Hindlimb muscle (tissue), 1 donor: Measurements from ENCODE around the gene DAB2. TPM values are rescaled to one million over a fixed set of nuclear protein-coding genes. Genes with fewer than 3 reads are reported as not detected.
A peak's percentile ranks its signal among the peaks of the same experiment; 100 is the strongest.

Experiments used
- DNase-seq: peaks from one replicate; pipeline ENCODE4 v3.0.0-alpha.2; 2013
- polyA plus RNA-seq: library from polyadenylated mRNA; unstranded; fragments of 120-200 nt; gene quantifications from one replicate; pipeline ENCODE4 v1.2.1, GENCODE V29; 2013; ENCODE audit not compliant: insufficient read length

DAB2 gene
- polyA plus RNA-seq: 110 TPM

GRCh38 chr5:39424736-39425637, at the start of gene DAB2:
TSS of gene DAB2 (minus strand) at chr5:39424980. CDS start at chr5:39394320, 30,660 bp downstream.
- peak; percentile 90 for DNase-seq

GRCh38 chr5:39473156-39473775, 48.5 kb upstream of the DAB2 start:
- no peak for DNase-seq

GRCh38 chr5:39471836-39472508, 47.2 kb upstream of the DAB2 start:
- no peak for DNase-seq

GRCh38 chr5:39470811-39471210, 46.0 kb upstream of the DAB2 start:
- DNase-seq: no peak

GRCh38 chr5:39469777-39470415, 45.1 kb upstream of the DAB2 start:
- no peak for DNase-seq

- no peak for DNase-seq
Observed at GRCh38 chr5:39469176-39469575, 44.4 kb upstream of the DAB2 start.

GRCh38 chr5:39466846-39467245, 42.1 kb upstream of the DAB2 start:
- no peak for DNase-seq

GRCh38 chr5:39465843-39466242, 41.1 kb upstream of the DAB2 start:
- no peak for DNase-seq

GRCh38 chr5:39465097-39465496, 40.3 kb upstream of the DAB2 start:
- no peak for DNase-seq

- no peak for DNase-seq
Observed at GRCh38 chr5:39464088-39464487, 39.3 kb upstream of the DAB2 start.

GRCh38 chr5:39462211-39462610, 37.4 kb upstream of the DAB2 start:
- DNase-seq: no peak

GRCh38 chr5:39461007-39461682, 36.4 kb upstream of the DAB2 start:
- no peak for DNase-seq

- no peak for DNase-seq
Observed at GRCh38 chr5:39459907-39460306, 35.1 kb upstream of the DAB2 start.

- no peak for DNase-seq
Observed at GRCh38 chr5:39459071-39459470, 34.3 kb upstream of the DAB2 start.

- no peak for DNase-seq
Observed at GRCh38 chr5:39455645-39456044, 30.9 kb upstream of the DAB2 start.

- DNase-seq: no peak
Observed at GRCh38 chr5:39453606-39454005, 28.8 kb upstream of the DAB2 start.

GRCh38 chr5:39452846-39453245, 28.1 kb upstream of the DAB2 start:
- no peak for DNase-seq

- DNase-seq: peak; percentile 40
Observed at GRCh38 chr5:39451276-39451941, 26.6 kb upstream of the DAB2 start.

GRCh38 chr5:39450487-39450886, 25.7 kb upstream of the DAB2 start:
- no peak for DNase-seq

- DNase-seq: no peak
Observed at GRCh38 chr5:39449591-39449990, 24.8 kb upstream of the DAB2 start.

- DNase-seq: no peak
Observed at GRCh38 chr5:39448506-39449128, 23.8 kb upstream of the DAB2 start.
